ENCODE measurements around the gene NXPH3.

DNA sequence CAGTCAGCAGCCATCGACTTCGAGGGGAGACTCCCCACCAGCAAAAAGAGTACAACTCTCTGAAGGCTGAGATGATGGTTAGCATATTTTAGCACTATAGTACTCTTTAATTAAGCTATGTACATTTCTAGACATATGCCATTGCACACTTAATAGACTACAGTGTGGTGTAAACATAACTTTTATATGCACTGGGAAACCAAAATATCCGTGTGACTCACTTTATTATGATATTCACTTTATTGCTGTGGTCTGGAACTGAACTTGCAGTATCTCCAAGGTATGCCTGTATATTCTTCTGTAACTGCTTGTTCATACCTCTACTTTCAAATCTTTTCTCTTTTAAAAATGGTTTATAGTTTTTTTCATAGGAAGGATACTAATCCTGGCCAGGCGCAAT, 11.0 kb upstream of the NXPH3 start:
- TF ChIP-seq, protein P1, sequence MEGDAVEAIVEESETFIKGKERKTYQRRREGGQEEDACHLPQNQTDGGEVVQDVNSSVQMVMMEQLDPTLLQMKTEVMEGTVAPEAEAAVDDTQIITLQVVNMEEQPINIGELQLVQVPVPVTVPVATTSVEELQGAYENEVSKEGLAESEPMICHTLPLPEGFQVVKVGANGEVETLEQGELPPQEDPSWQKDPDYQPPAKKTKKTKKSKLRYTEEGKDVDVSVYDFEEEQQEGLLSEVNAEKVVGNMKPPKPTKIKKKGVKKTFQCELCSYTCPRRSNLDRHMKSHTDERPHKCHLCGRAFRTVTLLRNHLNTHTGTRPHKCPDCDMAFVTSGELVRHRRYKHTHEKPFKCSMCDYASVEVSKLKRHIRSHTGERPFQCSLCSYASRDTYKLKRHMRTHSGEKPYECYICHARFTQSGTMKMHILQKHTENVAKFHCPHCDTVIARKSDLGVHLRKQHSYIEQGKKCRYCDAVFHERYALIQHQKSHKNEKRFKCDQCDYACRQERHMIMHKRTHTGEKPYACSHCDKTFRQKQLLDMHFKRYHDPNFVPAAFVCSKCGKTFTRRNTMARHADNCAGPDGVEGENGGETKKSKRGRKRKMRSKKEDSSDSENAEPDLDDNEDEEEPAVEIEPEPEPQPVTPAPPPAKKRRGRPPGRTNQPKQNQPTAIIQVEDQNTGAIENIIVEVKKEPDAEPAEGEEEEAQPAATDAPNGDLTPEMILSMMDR (IDR thresholded peaks at IDR 0.05; ENCODE audit: low read length), result no peak
- TF ChIP-seq EZH2 (optimal IDR thresholded peaks at IDR 0.05; ENCODE audit: low read depth, low read length), result no peak
